Left cardiac atrium (tissue), 4 donors: ENCODE measurements around the gene ARF3. TPM values are rescaled to one million over a fixed set of nuclear protein-coding genes. Genes with fewer than 3 reads are reported as not detected.

Experiments used
- ATAC-seq, 2 donors: fragments of 200-7000 bp; cut with Tn5 transposase; one replicate each; pipeline ENCODE4 v1.9.1; 2020; ENCODE audit warnings: mild to moderate bottlenecking in 2 of 2, moderate library complexity in 2 of 2
- DNase-seq: peaks from one replicate; pipeline ENCODE4 v3.0.0-alpha.2; 2020
- intact Hi-C, 2 donors: fragments of 100-400 bp; cut with DNase I; formaldehyde crosslinking; loops; one replicate each; pipeline versions ENCODE4 v1.14.1 to v1.15.1; 2022 to 2023
- total RNA-seq, 2 donors: library from RNA; stranded (reverse); fragmentation: NEBNext Ultra II Directional; extraction: Animal tissue kit (Norgen Biotek cat#: 25700); gene quantifications; one replicate each; pipeline ENCODE4 v1.2.1, GENCODE V29; 2021
- donor health status: DM: no; HTN: yes; CAD: no.
- donor health status: DM: no; HTN: yes; CAD: no; lungs with severe emphysema.
- donor health status: DM: yes; HTN: yes; CAD: no.
- donor health status: Dilated cardiomyopathy.

The ARF3 gene
- total RNA-seq, 2 donors from 2014 or later = 72.2 to 90.5 TPM

DNA sequence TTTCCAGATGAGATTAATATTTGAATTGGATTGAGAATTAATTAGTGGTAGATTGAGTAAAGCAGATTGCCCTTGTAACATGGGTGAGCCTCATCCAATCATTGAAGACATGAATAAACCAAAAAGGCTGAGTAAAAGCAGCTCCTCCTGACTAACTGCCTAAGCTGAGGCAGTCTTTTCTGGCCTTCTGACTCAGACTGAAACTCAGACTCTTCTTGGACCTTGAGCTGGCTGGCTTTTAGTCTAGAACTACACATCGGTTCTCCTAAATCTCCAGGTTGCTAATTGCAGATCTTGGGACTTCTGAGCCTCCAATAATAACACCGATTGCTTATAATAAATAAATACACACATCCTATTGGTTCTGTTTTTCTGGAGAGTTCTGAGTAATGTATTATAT, 56.0 kb downstream of the ARF3 start:
- no peak for DNase-seq
- ATAC-seq = no peak
- intact Hi-C loops = no loop called here

DNA sequence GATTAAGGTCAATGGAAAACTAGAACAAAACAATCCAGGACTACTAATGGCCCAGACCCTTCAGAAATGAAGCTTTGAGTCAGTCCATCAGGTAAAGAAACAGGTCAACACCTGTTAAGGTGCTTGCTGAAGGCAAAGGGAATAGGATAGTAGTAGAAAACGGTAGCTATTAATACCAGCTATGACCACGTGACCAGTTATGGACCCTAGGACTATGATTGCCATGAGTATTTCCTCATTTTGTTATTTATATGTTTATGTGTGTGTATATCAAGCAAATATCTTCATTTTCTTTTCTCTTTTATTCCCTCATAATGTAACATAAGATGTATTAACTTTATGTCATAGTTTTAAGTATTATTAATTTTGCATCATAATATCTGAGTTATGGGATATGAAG, 57.6 kb downstream of the ARF3 start:
- DNase-seq (no peak), ATAC-seq (no peak)
- intact Hi-C loops = no loop called here

DNA sequence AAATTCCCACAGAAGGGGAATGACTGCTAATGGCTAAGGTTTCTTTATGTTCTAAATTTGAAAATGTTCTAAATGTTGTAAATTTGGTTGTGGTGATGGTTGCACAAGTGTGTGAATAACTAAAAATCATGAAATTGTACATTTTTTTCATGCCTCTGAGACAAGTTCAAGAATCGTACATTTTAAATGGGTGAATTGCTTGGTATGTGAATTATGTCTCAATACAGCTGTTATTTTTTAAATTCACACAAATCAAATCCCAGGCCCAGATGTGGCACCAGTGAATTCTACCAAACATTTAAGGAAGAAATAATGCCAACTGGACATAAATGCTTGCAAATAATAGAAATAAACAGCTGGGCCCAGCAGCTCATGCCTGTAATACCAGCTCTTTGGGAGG, 63.0 kb downstream of the ARF3 start:
- no peak for DNase-seq
- intact Hi-C loops = loop anchor here in 1 of 2 donors (5.0 kb wide), 1 partner anchor 42 kb away; the partner anchor contains the start of gene DDX23
- ATAC-seq = no peak

- intact Hi-C loops = loop anchor here (2.0 to 5.0 kb wide), 2 partner anchors 38 to 39 kb away; partner anchors contain the start of gene DDX23 (in 2 of the 2)
- DNase-seq (peak; percentile 82), ATAC-seq (peak; percentile 99)
These were observed 66.4 kb downstream of the ARF3 start for GRCh38 chr12:48890657-48891418.

DNA sequence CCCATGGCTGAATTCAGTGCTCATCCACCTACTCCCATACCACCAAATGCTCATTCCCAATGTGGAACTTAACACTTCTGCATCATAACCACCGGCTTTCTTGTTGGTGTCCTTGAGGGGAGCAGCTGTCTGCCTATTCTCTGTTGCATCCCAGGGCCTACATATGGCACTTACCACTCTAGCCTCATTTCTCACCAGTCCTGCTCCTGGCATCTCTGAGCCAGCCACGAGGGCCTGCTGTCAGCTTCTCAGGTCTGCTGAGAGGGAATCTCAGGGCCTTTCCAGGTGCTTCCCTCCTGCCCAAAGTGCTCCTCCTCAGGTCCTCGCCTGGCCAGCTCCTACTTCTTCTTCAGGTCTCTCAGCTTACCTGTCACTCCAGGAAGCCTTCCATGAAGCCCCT, 67.6 kb downstream of the ARF3 start:
- DNase-seq (no peak), ATAC-seq (no peak)
- intact Hi-C loops = loop anchor here (2.0 to 5.0 kb wide), 2 partner anchors 37 kb away; partner anchors contain the start of gene DDX23 (in 2 of the 2)

Other genes with a start within 250 kb of the ARF3 start
- gene CCNT1, start 240.8 kb downstream of the ARF3 start, total RNA-seq = 10 to 100 TPM; 21.2 to 21.7 TPM
- gene ADCY6, start 168.4 kb downstream of the ARF3 start, total RNA-seq = 100 to 1,000 TPM in 1 of 2 donors, 10 to 100 TPM in 1; 51.5 to 113 TPM
- gene CACNB3, start 139.0 kb downstream of the ARF3 start, total RNA-seq = 1 to 10 TPM; 8.8 to 9.5 TPM
- gene DDX23, start 105.3 kb downstream of the ARF3 start, total RNA-seq = 10 to 100 TPM; 34.7 to 37.5 TPM
- under 1 TPM; 0.56 to 0.79 TPM for gene RND1, start 91.6 kb downstream of the ARF3 start, total RNA-seq
- gene FKBP11, start 32.0 kb downstream of the ARF3 start, total RNA-seq = 10 to 100 TPM; 14.5 to 25.0 TPM
- 1 to 10 TPM in 1 of 2 donors, under 1 TPM in 1; 0.65 to 1.0 TPM for gene WNT10B, start 14.2 kb upstream of the ARF3 start, total RNA-seq
- gene WNT1, start 20.8 kb upstream of the ARF3 start, total RNA-seq = not detected
- under 1 TPM; 0.29 to 0.84 TPM for gene DDN, start 41.9 kb upstream of the ARF3 start, total RNA-seq
- gene PRKAG1, start 61.3 kb upstream of the ARF3 start, total RNA-seq = 10 to 100 TPM; 70.2 to 72.2 TPM
- gene KMT2D, start 103.3 kb upstream of the ARF3 start, total RNA-seq = 10 to 100 TPM; 44.1 to 47.4 TPM
- under 1 TPM; 0.24 to 0.41 TPM for gene RHEBL1, start 112.5 kb upstream of the ARF3 start, total RNA-seq
- 1 to 10 TPM in 1 of 2 donors, under 1 TPM in 1; 0.97 to 1.0 TPM for gene DHH, start 137.3 kb upstream of the ARF3 start, total RNA-seq
- gene LMBR1L, start 153.4 kb upstream of the ARF3 start, total RNA-seq = 10 to 100 TPM; 24.4 to 46.0 TPM
- 100 to 1,000 TPM; 577 to 615 TPM for gene TUBA1B, start 173.9 kb upstream of the ARF3 start, total RNA-seq
- gene TUBA1A, start 231.6 kb upstream of the ARF3 start, total RNA-seq = 100 to 1,000 TPM; 119 to 134 TPM